Activated CD4-positive, alpha-beta T cell treated with anti-CD3 and anti-CD28 coated beads, Interleukin-2, amount 50 U/mL, for 16 hours (primary cell): ENCODE results near the gene SYCP2L.
A peak's percentile ranks its signal among the peaks of the same experiment; 100 is the strongest.
"Not testable (repeated sequence)": the region's sequence is repeated elsewhere in the genome, so short reads cannot be mapped to it uniquely, and the experiment has no call there.

Experiments
- DNase-seq: peaks from one replicate; pipeline ENCODE4 v3.0.0-alpha.2; 2020

Gene SYCP2L

GRCh38 chr6:10960171-10960570, 73.3 kb downstream of the SYCP2L start:
- no peak for DNase-seq

GRCh38 chr6:10961837-10962236, 75.0 kb downstream of the SYCP2L start:
- DNase-seq = no peak

GRCh38 chr6:10962673-10963072, 75.8 kb downstream of the SYCP2L start:
- no peak for DNase-seq

- DNase-seq = no peak
Measured at GRCh38 chr6:10963113-10963512, 76.3 kb downstream of the SYCP2L start.

GRCh38 chr6:10964684-10965083, 77.8 kb downstream of the SYCP2L start:
- DNase-seq = no peak

GRCh38 chr6:10968776-10969175, 81.9 kb downstream of the SYCP2L start:
- DNase-seq = no peak

- DNase-seq = no peak
Measured at GRCh38 chr6:10970731-10971130, 83.9 kb downstream of the SYCP2L start.

GRCh38 chr6:10972196-10972595, 85.3 kb downstream of the SYCP2L start:
- DNase-seq = no peak

- no peak for DNase-seq
Measured at GRCh38 chr6:10976571-10976970, 89.7 kb downstream of the SYCP2L start.

- DNase-seq = no peak
Measured at GRCh38 chr6:10977231-10977968, 90.5 kb downstream of the SYCP2L start.

GRCh38 chr6:10979603-10980002, 92.8 kb downstream of the SYCP2L start:
- DNase-seq = no peak

- no peak for DNase-seq
Measured at GRCh38 chr6:10981409-10981808, 94.6 kb downstream of the SYCP2L start.

- not testable (repeated sequence) for DNase-seq
Measured at GRCh38 chr6:10984959-10985358, 98.1 kb downstream of the SYCP2L start.

- no peak for DNase-seq
Measured at GRCh38 chr6:10989587-10989986, 102.7 kb downstream of the SYCP2L start.

- no peak for DNase-seq
Measured at GRCh38 chr6:10991115-10991514, 104.3 kb downstream of the SYCP2L start.

GRCh38 chr6:10993896-10994295, 107.0 kb downstream of the SYCP2L start:
- no peak for DNase-seq

GRCh38 chr6:10995114-10995707, 108.4 kb downstream of the SYCP2L start:
- no peak for DNase-seq

- no peak for DNase-seq
Measured at GRCh38 chr6:10999994-11000393, 113.1 kb downstream of the SYCP2L start.

GRCh38 chr6:11002176-11002575, 115.3 kb downstream of the SYCP2L start:
- no peak for DNase-seq

GRCh38 chr6:11003297-11003696, 116.4 kb downstream of the SYCP2L start:
- DNase-seq = not testable (repeated sequence)

- DNase-seq = no peak
Measured at GRCh38 chr6:11006061-11006460, 119.2 kb downstream of the SYCP2L start.

- DNase-seq = peak; percentile 47
Measured at GRCh38 chr6:11007715-11008608, 121.1 kb downstream of the SYCP2L start.

GRCh38 chr6:11008821-11009220, 122.0 kb downstream of the SYCP2L start:
- no peak for DNase-seq

- DNase-seq = no peak
Measured at GRCh38 chr6:11009353-11009752, 122.5 kb downstream of the SYCP2L start.
